Measurements from ENCODE around the gene ACTR1B. TPM values are rescaled to one million over a fixed set of nuclear protein-coding genes. Genes with fewer than 3 reads are reported as not detected.
A peak's percentile ranks its signal among the peaks of the same experiment; 100 is the strongest.

ACTR1B gene
- polyA plus RNA-seq, 1 of the 3 experiments (the other 2 are of a cell fraction) = 51.5 TPM

GRCh38 chr2:97664636-97664970 lies 759 bp upstream of the ACTR1B start:
- Histone ChIP-seq H3K9me2 (no peaks in the 10 kb centered on the region), H3K27ac (ENCODE audit: low read depth in 2 of 2, low read length in 1 of 2) (peak overlapping the region; percentile 92 to 95), H3K27me3 (ENCODE audit: insufficient read depth) (no peaks in the 10 kb centered on the region), H3K9me3 (no peaks in the 10 kb centered on the region), H3K9ac (peak overlapping the region; percentile 76), H4K20me1 (ENCODE audit: insufficient read depth) (0 out of 2 replicates have a peak, but pooled peaks cover 7% of the 10 kb centered on the region), H3K79me2 (ENCODE audit: insufficient read depth) (peaks cover 31% of the 10 kb centered on the region), H3K4me2 (peak overlapping the region; percentile 89), H3K4me1 (ENCODE audit: control insufficient read depth in 1 of 2, insufficient read depth in 2 of 2, low read depth in 1 of 2, low read length in 1 of 2) (peaks cover 15% of the 10 kb centered on the region in 2 experiments; a peak in 3 of 4 replicates), H3K36me3 (replicated peaks in 1 of 2; ENCODE audit: control insufficient read depth in 1 of 2, insufficient read depth in 2 of 2, low read length in 1 of 2) (peaks cover 0 to 4% of the 10 kb centered on the region in 2 experiments), H2AFZ (ENCODE audit: low read depth) (peak overlapping the region; percentile 96), H3K4me3 (ENCODE audit: low read depth in 2 of 2, low read length in 1 of 2) (peak overlapping the region; percentile 81 to 89), H3F3A (replicated peaks; ENCODE audit: insufficient read depth) (peaks cover 15% of the 10 kb centered on the region)
- ChIA-PET CTCF (interaction anchor here (0.7 to 8.6 kb wide), 9 partner anchors 12 to 668 kb away, joined by 3 to 88 read pairs (median 4); partner anchors contain the start of genes ANKRD36B and COX5B), POLR2A (interaction anchor here (0.9 to 1.8 kb wide), 5 partner anchors 11 to 29 kb away, joined by 3 to 26 read pairs (median 3); partner anchors contain the start of gene COX5B)
- TF ChIP-seq GATA2 (CRISPR knock-in tag; IDR thresholded peaks at IDR 0.05) (no peak), CTCF (IDR thresholded peaks at IDR 0.05) (0 out of 2 replicates have a peak, but pooled peaks have one; percentile 3), NRF1 (IDR thresholded peaks at IDR 0.05; ENCODE audit: low read depth, low read length) (no peak)
- DNase-seq = no peak
- 5% methylated on average over 21 of the region's 21 CpGs for WGBS (ENCODE audit: low lambda C conversion rate)

- Histone ChIP-seq H3K27ac (ENCODE audit: low read depth in 2 of 2, low read length in 1 of 2) (peak overlapping the region; percentile 90 to 91), H3K4me1 (ENCODE audit: control insufficient read depth in 1 of 2, insufficient read depth in 2 of 2, low read depth in 1 of 2, low read length in 1 of 2) (peaks cover 15% of the 10 kb centered on the region in 2 experiments; a peak in 3 of 4 replicates), H4K20me1 (ENCODE audit: insufficient read depth) (0 out of 2 replicates have a peak, but pooled peaks cover 7% of the 10 kb centered on the region), H3K9ac (peak overlapping the region; percentile 88), H3K27me3 (ENCODE audit: insufficient read depth) (no peaks in the 10 kb centered on the region), H3K4me3 (ENCODE audit: low read depth in 2 of 2, low read length in 1 of 2) (peak overlapping the region; percentile 71 to 81), H3K4me2 (peak overlapping the region; percentile 97), H2AFZ (ENCODE audit: low read depth) (peak overlapping the region; percentile 36), H3K9me2 (no peaks in the 10 kb centered on the region), H3K36me3 (replicated peaks in 1 of 2; ENCODE audit: control insufficient read depth in 1 of 2, insufficient read depth in 2 of 2, low read length in 1 of 2) (peaks cover 0 to 12% of the 10 kb centered on the region in 2 experiments), H3K79me2 (ENCODE audit: insufficient read depth) (peaks cover 31% of the 10 kb centered on the region), H3K9me3 (no peaks in the 10 kb centered on the region), H3F3A (replicated peaks; ENCODE audit: insufficient read depth) (peaks cover 15% of the 10 kb centered on the region)
- POLR2A ChIA-PET = interaction anchor here (0.9 to 1.8 kb wide), 4 partner anchors 12 to 30 kb away, joined by 3 to 26 read pairs (median 3); partner anchors contain the start of gene COX5B
- CTCF ChIA-PET = interaction anchor here (0.6 to 8.6 kb wide), 14 partner anchors 10 to 669 kb away, joined by 3 to 88 read pairs (median 5); partner anchors contain the start of genes ANKRD36B and COX5B
- no peak for TF ChIP-seq RCOR1 (IDR thresholded peaks at IDR 0.05; ENCODE audit: low read length)
- TF ChIP-seq MXI1 (IDR thresholded peaks at IDR 0.05; ENCODE audit: low read depth, low read length) = peak; percentile 23; the same call in 1 of the 2 replicates
- TF ChIP-seq FOXM1 (IDR thresholded peaks at IDR 0.05; ENCODE audit: low read depth) = no peak
- TF ChIP-seq USF2 (IDR thresholded peaks at IDR 0.05; ENCODE audit: borderline replicate concordance, low read depth, low read length) = no peak
- TF ChIP-seq POLR2AphosphoS5 (IDR thresholded peaks at IDR 0.05; ENCODE audit: low read depth, low read length) = 0 out of 2 replicates have a peak, but pooled peaks have one; percentile 8
- TF ChIP-seq SIN3A (IDR thresholded peaks at IDR 0.05; ENCODE audit: borderline replicate concordance, low read depth, low read length) = 0 out of 2 replicates have a peak, but pooled peaks have one; percentile 1
- TF ChIP-seq CTCF (IDR thresholded peaks at IDR 0.05) = no peak
- TF ChIP-seq CHD2 (IDR thresholded peaks at IDR 0.05; ENCODE audit: low read length, partially characterized antibody) = no peak
- no peak for TF ChIP-seq NRF1 (IDR thresholded peaks at IDR 0.05; ENCODE audit: low read depth, low read length)
- no peak for TF ChIP-seq IRF3 (IDR thresholded peaks at IDR 0.05; ENCODE audit: low read depth, low read length)
- TF ChIP-seq MAX (IDR thresholded peaks at IDR 0.05; ENCODE audit: low read depth) = no peak
- TF ChIP-seq FOXJ3 (CRISPR knock-in tag; IDR thresholded peaks at IDR 0.05) = no peak
- no peak for DNase-seq
- no CpG with 5 or more reads among the region's 46 CpGs for WGBS (ENCODE audit: low lambda C conversion rate)
Observed at GRCh38 chr2:97663626-97663961, 250 bp downstream of the ACTR1B start.
